HEK293 (cell line): Measurements from ENCODE around the gene SNTG2.

Source experiments
- CTCF ChIA-PET: fragments of 350-600 bp; formaldehyde crosslinking; extraction: SDS; loops from one replicate; lab custom pipeline; 2021; ENCODE audit warnings: antibody characterized with exemption; lab: Yijun Ruan, JAX
- POLR2A ChIA-PET: fragments of 300-600 bp; formaldehyde crosslinking; extraction: SDS; loops from one replicate; lab custom pipeline; 2020; ENCODE audit warnings: antibody characterized with exemption, inconsistent platforms; lab: Yijun Ruan, JAX
- H3K27ac ChIP-seq: fragments of 200-500 bp; sonication (Bioruptor generic); 2 replicates; pipeline ENCODE4 v1.5.1; 2014; ENCODE audit warnings: low read depth, low read length, control low read depth, inconsistent platforms; ENCODE audit errors: extremely low read depth
- H3K36me3 ChIP-seq, 2 experiments: fragments of 200-500 bp in 1 of 2; sonication (Bioruptor generic) in 1 of 2; 1 replicate in 1 of 2; 2 replicates in 1 of 2; pipeline ENCODE4 v1.5.1; 2014 to 2017; ENCODE audit warnings: inconsistent platforms in 2 of 2, low read length in 2 of 2; ENCODE audit not compliant: control insufficient read depth in 2 of 2, insufficient read depth in 1 of 2
- H3K4me1 ChIP-seq: fragments of 200-500 bp; sonication (Bioruptor generic); 2 replicates; pipeline ENCODE4 v1.5.1; 2014; ENCODE audit warnings: mild to moderate bottlenecking, low read length, inconsistent platforms; ENCODE audit not compliant: control insufficient read depth, insufficient read depth
- H3K4me3 ChIP-seq: 2 replicates; pipeline ENCODE4 v1.5.1; 2011; ENCODE audit warnings: low read depth, mild to moderate bottlenecking, control low read depth, low read length, moderate library complexity
- H3K9me3 ChIP-seq: fragments of 200-500 bp; sonication (Bioruptor generic); 2 replicates; pipeline ENCODE4 v1.5.1; 2014; ENCODE audit warnings: low read depth, low read length, inconsistent platforms; ENCODE audit not compliant: control insufficient read depth, insufficient read depth
- ELK4 ChIP-seq: IDR thresholded peaks from 2 replicates; pipeline ENCODE4 v1.6.1; 2011; ENCODE audit warnings: mild to moderate bottlenecking, low read depth, low read length, borderline replicate concordance
- GLIS1 ChIP-seq: fragments of 450-650 bp; formaldehyde crosslinking; IDR thresholded peaks from 2 replicates; pipeline ENCODE4 v1.5.1; 2016; ENCODE audit warnings: missing biosample characterization, missing genetic modification characterization
- KLF1 ChIP-seq: fragments of 450-650 bp; formaldehyde crosslinking; IDR thresholded peaks from 2 replicates; pipeline ENCODE4 v1.5.1; 2016; ENCODE audit warnings: missing biosample characterization, missing genetic modification characterization
- PATZ1 ChIP-seq: fragments of 450-650 bp; formaldehyde crosslinking; IDR thresholded peaks from 2 replicates; pipeline ENCODE4 v1.5.1; 2016; ENCODE audit warnings: missing biosample characterization, missing genetic modification characterization
- PRDM10 ChIP-seq: fragments of 450-650 bp; formaldehyde crosslinking; IDR thresholded peaks from 2 replicates; pipeline ENCODE4 v1.5.1; 2016; ENCODE audit warnings: missing biosample characterization, missing genetic modification characterization
- SCRT1 ChIP-seq: fragments of 450-650 bp; formaldehyde crosslinking; IDR thresholded peaks from 2 replicates; pipeline ENCODE4 v1.5.1; 2016; ENCODE audit warnings: missing biosample characterization, missing genetic modification characterization, borderline replicate concordance
- SP7 ChIP-seq: fragments of 450-650 bp; formaldehyde crosslinking; IDR thresholded peaks from 2 replicates; pipeline ENCODE4 v1.5.1; 2016; ENCODE audit warnings: missing biosample characterization, missing genetic modification characterization
- ZBTB48 ChIP-seq: fragments of 450-650 bp; formaldehyde crosslinking; IDR thresholded peaks from 2 replicates; pipeline ENCODE4 v1.5.1; 2016; ENCODE audit warnings: missing biosample characterization, missing genetic modification characterization
- ZIC2 ChIP-seq: fragments of 450-650 bp; formaldehyde crosslinking; IDR thresholded peaks from 2 replicates; pipeline ENCODE4 v1.5.1; 2016; ENCODE audit warnings: missing biosample characterization, missing genetic modification characterization
- ZNF114 ChIP-seq: fragments of 450-650 bp; formaldehyde crosslinking; IDR thresholded peaks from 2 replicates; pipeline ENCODE4 v1.5.0; 2017; ENCODE audit warnings: missing biosample characterization, missing genetic modification characterization
- ZNF214 ChIP-seq: fragments of 450-650 bp; formaldehyde crosslinking; IDR thresholded peaks from 2 replicates; pipeline ENCODE4 v1.5.1; 2017; ENCODE audit warnings: missing biosample characterization, mild to moderate bottlenecking, missing genetic modification characterization, borderline replicate concordance
- ZNF239 ChIP-seq: fragments of 450-650 bp; formaldehyde crosslinking; IDR thresholded peaks from 2 replicates; pipeline ENCODE4 v1.5.1; 2016; ENCODE audit warnings: missing biosample characterization, missing genetic modification characterization
- ZNF248 ChIP-seq: fragments of 450-650 bp; formaldehyde crosslinking; IDR thresholded peaks from 2 replicates; pipeline ENCODE4 v1.5.1; 2017; ENCODE audit warnings: missing biosample characterization, missing genetic modification characterization
- ZNF324 ChIP-seq: fragments of 450-650 bp; formaldehyde crosslinking; IDR thresholded peaks from 2 replicates; pipeline ENCODE4 v1.5.1; 2016; ENCODE audit warnings: missing biosample characterization, missing genetic modification characterization
- ZNF350 ChIP-seq: fragments of 450-650 bp; formaldehyde crosslinking; IDR thresholded peaks from 2 replicates; pipeline ENCODE4 v1.5.0; 2017; ENCODE audit warnings: missing biosample characterization, mild to moderate bottlenecking, missing genetic modification characterization
- ZNF366 ChIP-seq: fragments of 450-650 bp; formaldehyde crosslinking; conservative IDR thresholded peaks from 2 replicates; pipeline ENCODE4 v1.5.1; 2016; ENCODE audit warnings: missing biosample characterization, missing genetic modification characterization
- ZNF513 ChIP-seq: fragments of 450-650 bp; IDR thresholded peaks from 2 replicates; pipeline ENCODE4 v1.5.1; 2018; ENCODE audit warnings: missing biosample characterization, missing genetic modification characterization
- ZNF596 ChIP-seq: fragments of 450-650 bp; IDR thresholded peaks from 2 replicates; pipeline ENCODE4 v1.5.0; 2018; ENCODE audit warnings: missing biosample characterization, mild to moderate bottlenecking, missing genetic modification characterization, moderate library complexity
- ZNF785 ChIP-seq: fragments of 450-650 bp; formaldehyde crosslinking; IDR thresholded peaks from 2 replicates; pipeline ENCODE4 v1.5.1; 2016; ENCODE audit warnings: missing biosample characterization, missing genetic modification characterization
- ZNF843 ChIP-seq: fragments of 450-650 bp; formaldehyde crosslinking; IDR thresholded peaks from 2 replicates; pipeline ENCODE4 v1.5.1; 2016; ENCODE audit warnings: missing biosample characterization, missing genetic modification characterization
- ZSCAN18 ChIP-seq: fragments of 450-650 bp; formaldehyde crosslinking; IDR thresholded peaks from 2 replicates; pipeline ENCODE4 v1.5.1; 2016; ENCODE audit warnings: missing biosample characterization, missing genetic modification characterization

The SNTG2 gene

GRCh38 chr2:1141079-1141478, 190.4 kb downstream of the SNTG2 start:
- ChIA-PET POLR2A (no interaction called here), CTCF (interaction anchor here (0.5 to 2.3 kb wide), 16 partner anchors 9 to 426 kb away, joined by 3 to 11 read pairs (median 4); no protein-coding TSS in a partner anchor)
- no peak for TF ChIP-seq ZNF324
- Histone ChIP-seq H3K4me1 (no peaks in the 10 kb centered on the region), H3K4me3 (no peak overlapping the region), H3K9me3 (no peaks in the 10 kb centered on the region), H3K36me3 (no peaks in the 10 kb centered on the region), H3K27ac (no peak overlapping the region)

GRCh38 chr2:1143129-1143528, 192.5 kb downstream of the SNTG2 start:
- TF ChIP-seq ZNF785 (tag by site-specific recombination) = no peak
- TF ChIP-seq ZNF350 (tag by site-specific recombination) = no peak
- Histone ChIP-seq H3K4me3 (no peak overlapping the region), H3K9me3 (no peaks in the 10 kb centered on the region), H3K36me3 (no peaks in the 10 kb centered on the region), H3K27ac (no peak overlapping the region), H3K4me1 (no peaks in the 10 kb centered on the region)
- CTCF ChIA-PET = interaction anchor here (0.7 kb wide), 1 partner anchor 99 kb away, joined by 6 read pairs; no protein-coding TSS in a partner anchor
- POLR2A ChIA-PET = no interaction called here

GRCh38 chr2:1147873-1148612, 197.4 kb downstream of the SNTG2 start:
- H3K27ac ChIP-seq = no peak overlapping the region
- no peaks in the 10 kb centered on the region for H3K4me1 ChIP-seq
- no peak overlapping the region for H3K4me3 ChIP-seq
- CTCF ChIA-PET = no interaction called here
- H3K9me3 ChIP-seq = no peaks in the 10 kb centered on the region
- POLR2A ChIA-PET = no interaction called here
- H3K36me3 ChIP-seq = no peaks in the 10 kb centered on the region
- TF ChIP-seq ZSCAN18 (tag by site-specific recombination) (no peak), GLIS1 (tag by site-specific recombination) (no peak), SCRT1 (tag by site-specific recombination) (no peak), ZNF843 (no peak), ZNF214 (tag by site-specific recombination) (no peak), ZNF114 (no peak), ZIC2 (no peak), SP7 (tag by site-specific recombination) (no peak), ZNF248 (tag by site-specific recombination) (no peak), ZNF513 (tag by site-specific recombination) (no peak), PATZ1 (tag by site-specific recombination) (no peak), ZNF596 (tag by site-specific recombination) (no peak), ZNF239 (tag by site-specific recombination) (no peak), ZNF366 (tag by site-specific recombination) (no peak), ZBTB48 (tag by site-specific recombination) (no peak), KLF1 (tag by site-specific recombination) (no peak), ELK4 (no peak), PRDM10 (tag by site-specific recombination) (no peak)
